Measurements from ENCODE around the gene NTF3.
"Not testable (repeated sequence)": the region's sequence is repeated elsewhere in the genome, so short reads cannot be mapped to it uniquely, and the experiment has no call there.

NTF3 gene

GRCh38 chr12:5514016-5514415 lies 82.1 kb downstream of the NTF3 start:
- DNase-seq, result no peak

- DNase-seq, result no peak
Observed at GRCh38 chr12:5514545-5514944, 82.6 kb downstream of the NTF3 start.

- DNase-seq, result no peak
Observed at GRCh38 chr12:5515458-5515857, 83.5 kb downstream of the NTF3 start.

GRCh38 chr12:5516371-5517241 lies 84.7 kb downstream of the NTF3 start:
- DNase-seq, result no peak

- DNase-seq, result no peak
Observed at GRCh38 chr12:5518584-5519365, 86.9 kb downstream of the NTF3 start.

- DNase-seq, result no peak
Observed at GRCh38 chr12:5520037-5520436, 88.1 kb downstream of the NTF3 start.

- DNase-seq, result no peak
Observed at GRCh38 chr12:5520831-5521230, 88.9 kb downstream of the NTF3 start.

- no peak for DNase-seq
Observed at GRCh38 chr12:5521456-5522325, 89.8 kb downstream of the NTF3 start.

GRCh38 chr12:5522432-5523335 lies 90.8 kb downstream of the NTF3 start:
- DNase-seq, result no peak

GRCh38 chr12:5523396-5524115 lies 91.6 kb downstream of the NTF3 start:
- DNase-seq, result no peak

GRCh38 chr12:5524116-5524768 lies 92.3 kb downstream of the NTF3 start:
- DNase-seq, result no peak

GRCh38 chr12:5524769-5525436 lies 93.0 kb downstream of the NTF3 start:
- no peak for DNase-seq

- no peak for DNase-seq
Observed at GRCh38 chr12:5525783-5526367, 94.0 kb downstream of the NTF3 start.

- no peak for DNase-seq
Observed at GRCh38 chr12:5533368-5533767, 101.5 kb downstream of the NTF3 start.

GRCh38 chr12:5534426-5535199 lies 102.7 kb downstream of the NTF3 start:
- DNase-seq, result no peak

- no peak for DNase-seq
Observed at GRCh38 chr12:5535541-5535940, 103.6 kb downstream of the NTF3 start.

- DNase-seq, result not testable (repeated sequence)
Observed at GRCh38 chr12:5537026-5537615, 105.2 kb downstream of the NTF3 start.

- DNase-seq, result no peak
Observed at GRCh38 chr12:5537771-5538170, 105.9 kb downstream of the NTF3 start.

Measured in DMS53 (cell line).